Measurements from ENCODE around the gene MSRB3. TPM values are rescaled to one million over a fixed set of nuclear protein-coding genes. Genes with fewer than 3 reads are reported as not detected.

Gene MSRB3
- total RNA-seq, 5 donors from 2014 or later (not counting 1 experiment from before 2014, with no cell fraction given): 0.22 to 0.90 (median 0.56) TPM

DNA sequence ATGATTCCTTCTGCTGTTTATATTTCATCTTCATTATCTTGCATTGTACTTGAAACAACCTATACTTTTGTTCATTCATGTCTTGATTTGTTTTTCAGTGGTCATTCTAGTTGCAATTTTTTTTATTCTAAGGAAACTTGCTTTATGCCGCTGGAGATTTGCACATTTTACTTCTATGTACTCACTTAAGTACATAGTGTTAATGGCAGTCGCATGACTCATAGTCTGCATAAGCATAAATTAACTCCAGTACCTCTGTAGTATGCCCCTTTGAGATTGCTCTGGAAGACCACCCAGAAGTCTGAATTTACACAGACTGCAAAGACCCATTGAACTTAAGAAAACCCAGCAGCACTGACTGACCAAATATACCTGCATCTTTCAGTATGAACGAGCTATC lies 77.0 kb downstream of the MSRB3 start:
- POLR2A ChIA-PET: no interaction called here
- no peak overlapping the region for H3K27ac ChIP-seq (ENCODE audit: low read length)
- no CpG with 5 or more reads among the region's 3 CpGs for WGBS (ENCODE audit: insufficient coverage)
- Mint-ChIP-seq H3K27me3 (peaks cover 0 to 2% of the 10 kb centered on the region in 2 donors), H3K4me3 (no peak overlapping the region), H3K9me3 (peaks cover 0 to 3% (median 0%) of the 10 kb centered on the region in 3 donors), H3K27ac (no peak overlapping the region), H3K4me1 (no peaks in the 10 kb centered on the region), H3K36me3 (no peaks in the 10 kb centered on the region)
- ATAC-seq (replicated peaks in 1 of 4): no peak
- CTCF ChIA-PET: no interaction called here
- H3K27me3 ChIP-seq (replicated peaks in 1 of 2; ENCODE audit: control insufficient read depth in 2 of 2, extremely low read depth in 1 of 2, insufficient read depth in 2 of 2, low read length in 1 of 2): no peaks in the 10 kb centered on the region
- H3K4me3 ChIP-seq (ENCODE audit: control insufficient read depth in 1 of 2, extremely low read depth in 1 of 2, low read length in 1 of 2): no peak overlapping the region
- no peaks in the 10 kb centered on the region for H3K9me3 ChIP-seq
- H3K36me3 ChIP-seq (ENCODE audit: control insufficient read depth in 2 of 2, extremely low read depth in 1 of 2, insufficient read depth in 1 of 2, low read length in 1 of 2): no peaks in the 10 kb centered on the region
- no peak for DNase-seq
- H3K4me1 ChIP-seq (ENCODE audit: control insufficient read depth in 1 of 2, extremely low read depth in 1 of 2, insufficient read depth in 2 of 2, low read length in 2 of 2): no peaks in the 10 kb centered on the region

- Mint-ChIP-seq H3K36me3 (no peaks in the 10 kb centered on the region), H3K27ac (no peak overlapping the region), H3K9me3 (no peaks in the 10 kb centered on the region), H3K4me1 (no peaks in the 10 kb centered on the region), H3K4me3 (no peak overlapping the region), H3K27me3 (peaks cover 0 to 2% of the 10 kb centered on the region in 2 donors)
- POLR2A ChIA-PET: no interaction called here
- Histone ChIP-seq H3K4me3 (ENCODE audit: control insufficient read depth in 1 of 2, extremely low read depth in 1 of 2, low read length in 1 of 2) (no peak overlapping the region), H3K36me3 (ENCODE audit: control insufficient read depth in 2 of 2, extremely low read depth in 1 of 2, insufficient read depth in 1 of 2, low read length in 1 of 2) (no peaks in the 10 kb centered on the region), H3K9me3 (no peaks in the 10 kb centered on the region), H3K27ac (ENCODE audit: low read length) (no peak overlapping the region), H3K27me3 (replicated peaks in 1 of 2; ENCODE audit: control insufficient read depth in 2 of 2, extremely low read depth in 1 of 2, insufficient read depth in 2 of 2, low read length in 1 of 2) (no peaks in the 10 kb centered on the region), H3K4me1 (ENCODE audit: control insufficient read depth in 1 of 2, extremely low read depth in 1 of 2, insufficient read depth in 2 of 2, low read length in 2 of 2) (no peaks in the 10 kb centered on the region)
- no peak for DNase-seq
- CTCF ChIA-PET: no interaction called here
- ATAC-seq (replicated peaks in 1 of 4): no peak
- WGBS (ENCODE audit: insufficient coverage): 77% methylated on average over 2 of the region's 4 CpGs
Measured at GRCh38 chr12:65362234-65363031, 84.0 kb downstream of the MSRB3 start.

- no peak for DNase-seq
- H3K4me1 ChIP-seq (ENCODE audit: control insufficient read depth in 1 of 2, extremely low read depth in 1 of 2, insufficient read depth in 2 of 2, low read length in 2 of 2): no peaks in the 10 kb centered on the region
- H3K4me3 ChIP-seq (ENCODE audit: control insufficient read depth in 1 of 2, extremely low read depth in 1 of 2, low read length in 1 of 2): no peak overlapping the region
- no peak for ATAC-seq (replicated peaks in 1 of 4)
- no peaks in the 10 kb centered on the region for H3K9me3 ChIP-seq
- no peaks in the 10 kb centered on the region for H3K27me3 Mint-ChIP-seq
- H3K27me3 ChIP-seq (replicated peaks in 1 of 2; ENCODE audit: control insufficient read depth in 2 of 2, extremely low read depth in 1 of 2, insufficient read depth in 2 of 2, low read length in 1 of 2): no peaks in the 10 kb centered on the region
- H3K4me3 Mint-ChIP-seq: no peak overlapping the region
- no peaks in the 10 kb centered on the region for H3K36me3 ChIP-seq (ENCODE audit: control insufficient read depth in 2 of 2, extremely low read depth in 1 of 2, insufficient read depth in 1 of 2, low read length in 1 of 2)
- CTCF ChIA-PET: no interaction called here
- H3K36me3 Mint-ChIP-seq: no peaks in the 10 kb centered on the region
- H3K27ac Mint-ChIP-seq: no peak overlapping the region
- no CpG with 5 or more reads among the region's 1 CpG for WGBS (ENCODE audit: insufficient coverage)
- POLR2A ChIA-PET: no interaction called here
- no peaks in the 10 kb centered on the region for H3K9me3 Mint-ChIP-seq
- no peaks in the 10 kb centered on the region for H3K4me1 Mint-ChIP-seq
- no peak overlapping the region for H3K27ac ChIP-seq (ENCODE audit: low read length)
Measured at GRCh38 chr12:65364046-65364445, 85.6 kb downstream of the MSRB3 start.

- POLR2A ChIA-PET: no interaction called here
- no peaks in the 10 kb centered on the region for H3K9me3 Mint-ChIP-seq
- DNase-seq (no peak), ATAC-seq (replicated peaks in 1 of 4) (no peak)
- no peaks in the 10 kb centered on the region for H3K4me1 Mint-ChIP-seq
- H3K27ac Mint-ChIP-seq: no peak overlapping the region
- Histone ChIP-seq H3K27me3 (replicated peaks in 1 of 2; ENCODE audit: control insufficient read depth in 2 of 2, extremely low read depth in 1 of 2, insufficient read depth in 2 of 2, low read length in 1 of 2) (no peaks in the 10 kb centered on the region), H3K27ac (ENCODE audit: low read length) (no peak overlapping the region), H3K4me1 (ENCODE audit: control insufficient read depth in 1 of 2, extremely low read depth in 1 of 2, insufficient read depth in 2 of 2, low read length in 2 of 2) (no peaks in the 10 kb centered on the region), H3K4me3 (ENCODE audit: control insufficient read depth in 1 of 2, extremely low read depth in 1 of 2, low read length in 1 of 2) (no peak overlapping the region), H3K36me3 (ENCODE audit: control insufficient read depth in 2 of 2, extremely low read depth in 1 of 2, insufficient read depth in 1 of 2, low read length in 1 of 2) (no peaks in the 10 kb centered on the region), H3K9me3 (no peaks in the 10 kb centered on the region)
- CTCF ChIA-PET: no interaction called here
- H3K36me3 Mint-ChIP-seq: no peaks in the 10 kb centered on the region
- H3K27me3 Mint-ChIP-seq: no peaks in the 10 kb centered on the region
- H3K4me3 Mint-ChIP-seq: no peak overlapping the region
Measured at GRCh38 chr12:65367396-65367795, 88.9 kb downstream of the MSRB3 start.

- Histone ChIP-seq H3K27ac (ENCODE audit: low read length) (no peak overlapping the region), H3K27me3 (replicated peaks in 1 of 2; ENCODE audit: control insufficient read depth in 2 of 2, extremely low read depth in 1 of 2, insufficient read depth in 2 of 2, low read length in 1 of 2) (no peaks in the 10 kb centered on the region), H3K4me1 (ENCODE audit: control insufficient read depth in 1 of 2, extremely low read depth in 1 of 2, insufficient read depth in 2 of 2, low read length in 2 of 2) (no peaks in the 10 kb centered on the region), H3K4me3 (ENCODE audit: control insufficient read depth in 1 of 2, extremely low read depth in 1 of 2, low read length in 1 of 2) (no peak overlapping the region), H3K9me3 (no peaks in the 10 kb centered on the region), H3K36me3 (ENCODE audit: control insufficient read depth in 2 of 2, extremely low read depth in 1 of 2, insufficient read depth in 1 of 2, low read length in 1 of 2) (no peaks in the 10 kb centered on the region)
- H3K4me1 Mint-ChIP-seq: no peaks in the 10 kb centered on the region
- ChIA-PET POLR2A (no interaction called here), CTCF (no interaction called here)
- ATAC-seq (replicated peaks in 1 of 4): no peak
- H3K4me3 Mint-ChIP-seq: no peak overlapping the region
- 93% methylated on average over 3 of the region's 4 CpGs for WGBS (ENCODE audit: insufficient coverage)
- no peaks in the 10 kb centered on the region for H3K9me3 Mint-ChIP-seq
- no peak overlapping the region for H3K27ac Mint-ChIP-seq
- DNase-seq: no peak
- no peaks in the 10 kb centered on the region for H3K36me3 Mint-ChIP-seq
- H3K27me3 Mint-ChIP-seq: no peaks in the 10 kb centered on the region
Measured at GRCh38 chr12:65368055-65368454, 89.6 kb downstream of the MSRB3 start.

DNA sequence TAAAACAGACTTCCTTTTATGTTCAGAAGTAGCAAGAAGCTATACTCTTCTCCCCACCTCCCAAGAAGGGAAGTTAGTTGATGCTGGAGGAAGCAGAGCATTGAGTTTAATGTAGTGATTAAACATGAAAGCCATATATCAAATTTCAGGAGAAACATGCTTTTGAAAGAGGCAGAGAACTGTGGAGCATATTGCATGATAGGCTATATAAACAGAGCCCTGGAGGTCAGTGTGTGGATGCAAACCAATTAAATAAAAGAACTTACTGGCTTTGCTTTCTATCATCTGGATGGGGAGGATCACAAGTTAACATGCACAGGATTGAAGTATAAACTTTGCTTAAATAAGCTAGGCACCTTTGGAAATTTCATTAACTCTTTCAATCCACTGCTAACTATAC lies 94.1 kb downstream of the MSRB3 start:
- CTCF ChIA-PET: no interaction called here
- no peaks in the 10 kb centered on the region for H3K9me3 ChIP-seq
- Mint-ChIP-seq H3K4me3 (no peak overlapping the region), H3K27ac (no peak overlapping the region), H3K9me3 (no peaks in the 10 kb centered on the region), H3K4me1 (no peaks in the 10 kb centered on the region), H3K27me3 (no peaks in the 10 kb centered on the region), H3K36me3 (no peaks in the 10 kb centered on the region)
- no peak for DNase-seq
- POLR2A ChIA-PET: no interaction called here
- no peaks in the 10 kb centered on the region for H3K4me1 ChIP-seq (ENCODE audit: control insufficient read depth in 1 of 2, extremely low read depth in 1 of 2, insufficient read depth in 2 of 2, low read length in 2 of 2)
- no peak overlapping the region for H3K4me3 ChIP-seq (ENCODE audit: control insufficient read depth in 1 of 2, extremely low read depth in 1 of 2, low read length in 1 of 2)
- H3K27ac ChIP-seq (ENCODE audit: low read length): no peak overlapping the region
- ATAC-seq (replicated peaks in 1 of 4): no peak
- no peaks in the 10 kb centered on the region for H3K27me3 ChIP-seq (replicated peaks in 1 of 2; ENCODE audit: control insufficient read depth in 2 of 2, extremely low read depth in 1 of 2, insufficient read depth in 2 of 2, low read length in 1 of 2)
- H3K36me3 ChIP-seq (ENCODE audit: control insufficient read depth in 2 of 2, extremely low read depth in 1 of 2, insufficient read depth in 1 of 2, low read length in 1 of 2): no peaks in the 10 kb centered on the region

- H3K4me3 ChIP-seq (ENCODE audit: control insufficient read depth in 1 of 2, extremely low read depth in 1 of 2, low read length in 1 of 2): no peak overlapping the region
- Mint-ChIP-seq H3K4me1 (no peaks in the 10 kb centered on the region), H3K27me3 (peaks cover under 1 to 3% of the 10 kb centered on the region in 2 donors), H3K4me3 (no peak overlapping the region), H3K27ac (no peak overlapping the region), H3K36me3 (no peaks in the 10 kb centered on the region), H3K9me3 (no peaks in the 10 kb centered on the region)
- ATAC-seq (replicated peaks in 1 of 4): no peak
- no peaks in the 10 kb centered on the region for H3K4me1 ChIP-seq (ENCODE audit: control insufficient read depth in 1 of 2, extremely low read depth in 1 of 2, insufficient read depth in 2 of 2, low read length in 2 of 2)
- H3K27me3 ChIP-seq (replicated peaks in 1 of 2; ENCODE audit: control insufficient read depth in 2 of 2, extremely low read depth in 1 of 2, insufficient read depth in 2 of 2, low read length in 1 of 2): no peaks in the 10 kb centered on the region
- POLR2A ChIA-PET: no interaction called here
- WGBS (ENCODE audit: insufficient coverage): no CpG with 5 or more reads among the region's 2 CpGs
- CTCF ChIA-PET: no interaction called here
- no peaks in the 10 kb centered on the region for H3K36me3 ChIP-seq (ENCODE audit: control insufficient read depth in 2 of 2, extremely low read depth in 1 of 2, insufficient read depth in 1 of 2, low read length in 1 of 2)
- H3K9me3 ChIP-seq: no peaks in the 10 kb centered on the region
- no peak overlapping the region for H3K27ac ChIP-seq (ENCODE audit: low read length)
- no peak for DNase-seq
Measured at GRCh38 chr12:65384240-65384639, 105.8 kb downstream of the MSRB3 start.
